ENCODE results near the gene C6.

- no peak for TF ChIP-seq EZH2 (IDR thresholded peaks at IDR 0.05; ENCODE audit: low read length)
- TF ChIP-seq, protein P1, sequence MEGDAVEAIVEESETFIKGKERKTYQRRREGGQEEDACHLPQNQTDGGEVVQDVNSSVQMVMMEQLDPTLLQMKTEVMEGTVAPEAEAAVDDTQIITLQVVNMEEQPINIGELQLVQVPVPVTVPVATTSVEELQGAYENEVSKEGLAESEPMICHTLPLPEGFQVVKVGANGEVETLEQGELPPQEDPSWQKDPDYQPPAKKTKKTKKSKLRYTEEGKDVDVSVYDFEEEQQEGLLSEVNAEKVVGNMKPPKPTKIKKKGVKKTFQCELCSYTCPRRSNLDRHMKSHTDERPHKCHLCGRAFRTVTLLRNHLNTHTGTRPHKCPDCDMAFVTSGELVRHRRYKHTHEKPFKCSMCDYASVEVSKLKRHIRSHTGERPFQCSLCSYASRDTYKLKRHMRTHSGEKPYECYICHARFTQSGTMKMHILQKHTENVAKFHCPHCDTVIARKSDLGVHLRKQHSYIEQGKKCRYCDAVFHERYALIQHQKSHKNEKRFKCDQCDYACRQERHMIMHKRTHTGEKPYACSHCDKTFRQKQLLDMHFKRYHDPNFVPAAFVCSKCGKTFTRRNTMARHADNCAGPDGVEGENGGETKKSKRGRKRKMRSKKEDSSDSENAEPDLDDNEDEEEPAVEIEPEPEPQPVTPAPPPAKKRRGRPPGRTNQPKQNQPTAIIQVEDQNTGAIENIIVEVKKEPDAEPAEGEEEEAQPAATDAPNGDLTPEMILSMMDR (optimal IDR thresholded peaks at IDR 0.05 in 1 of 3, IDR thresholded peaks at IDR 0.05 in 1 of 3, conservative IDR thresholded peaks at IDR 0.05 in 1 of 3; ENCODE audit: extremely low read depth in 1 of 3, insufficient read depth in 2 of 3, low read length in 3 of 3) = no peak
These were observed 85.2 kb downstream of the C6 start for GRCh38 chr5:41127967-41128690.

Measured in keratinocyte (primary cell).